Hepatocyte (in vitro differentiated cells): ENCODE results near the gene PRKRIP1. TPM values are rescaled to one million over a fixed set of nuclear protein-coding genes. Genes with fewer than 3 reads are reported as not detected.

Experiments used
- DNase-seq: peaks from one replicate; pipeline ENCODE4 v3.0.0-alpha.2; 2016; ENCODE audit warnings: low spot score
- H2AFZ ChIP-seq: fragments of 200-600 bp; sonication (generic); 2 replicates; pipeline ENCODE4 v1.6.0; 2016; ENCODE audit warnings: antibody characterized with exemption, mild to moderate bottlenecking
- H3K27ac ChIP-seq: fragments of 200-600 bp; sonication (generic); 2 replicates; pipeline ENCODE4 v1.5.1; 2016; ENCODE audit warnings: mild to moderate bottlenecking
- H3K27me3 ChIP-seq: fragments of 200-600 bp; sonication (generic); 2 replicates; pipeline ENCODE4 v1.6.1; 2016
- H3K36me3 ChIP-seq: fragments of 200-600 bp; sonication (generic); replicated peaks from 2 replicates; pipeline ENCODE4 v1.5.1; 2016; ENCODE audit warnings: low read depth; ENCODE audit not compliant: insufficient read depth
- H3K4me1 ChIP-seq: fragments of 200-600 bp; sonication (generic); 2 replicates; pipeline ENCODE4 v1.5.1; 2016; ENCODE audit warnings: mild to moderate bottlenecking, moderate library complexity; ENCODE audit not compliant: insufficient read depth
- H3K4me2 ChIP-seq: fragments of 200-600 bp; sonication (generic); 2 replicates; pipeline ENCODE4 v1.6.0; 2016
- H3K4me3 ChIP-seq: fragments of 200-600 bp; sonication (generic); 2 replicates; pipeline ENCODE4 v1.5.1; 2016; ENCODE audit warnings: mild to moderate bottlenecking
- H3K79me2 ChIP-seq: fragments of 200-600 bp; sonication (generic); 2 replicates; pipeline ENCODE4 v1.6.0; 2017; ENCODE audit warnings: mild to moderate bottlenecking
- H3K9me2 ChIP-seq: fragments of 200-600 bp; sonication (generic); replicated peaks from 2 replicates; pipeline ENCODE4 v1.6.0; 2017; ENCODE audit warnings: mild to moderate bottlenecking; ENCODE audit not compliant: insufficient read depth
- H3K9me3 ChIP-seq: fragments of 200-600 bp; sonication (generic); 2 replicates; pipeline ENCODE4 v1.5.1; 2016; ENCODE audit warnings: low read depth, mild to moderate bottlenecking
- H4K20me1 ChIP-seq: fragments of 200-600 bp; sonication (generic); 2 replicates; pipeline ENCODE4 v1.6.0; 2016; ENCODE audit warnings: mild to moderate bottlenecking; ENCODE audit not compliant: insufficient read depth, poor library complexity, severe bottlenecking
- CTCF ChIP-seq: fragments of 200-600 bp; sonication (generic); IDR thresholded peaks from 2 replicates; pipeline ENCODE4 v1.5.1; 2016; ENCODE audit warnings: antibody characterized with exemption, mild to moderate bottlenecking; ENCODE audit not compliant: poor library complexity
- EZH2 ChIP-seq: fragments of 200-600 bp; sonication (generic); IDR thresholded peaks from 2 replicates; pipeline ENCODE4 v1.6.1; 2016; ENCODE audit warnings: antibody characterized with exemption, mild to moderate bottlenecking, borderline replicate concordance
- EZH2phosphoT487 ChIP-seq: fragments of 200-600 bp; sonication (generic); IDR thresholded peaks from one replicate; pipeline ENCODE4 v1.6.1; 2018; ENCODE audit warnings: antibody characterized with exemption, mild to moderate bottlenecking, low read depth, moderate library complexity; ENCODE audit not compliant: unreplicated experiment, severe bottlenecking
- WGBS: methylation state at CpG from one replicate; pipeline ENCODE4 v1.1.6; 2016; ENCODE audit warnings: low lambda C conversion rate; ENCODE audit errors: missing lambda C conversion rate; 5-methylcytosine and 5-hydroxymethylcytosine counted together
- polyA plus RNA-seq: library from polyadenylated mRNA; unstranded; fragments of >200 nt; fragmentation: Nextera tagmentation; extraction: Ambion mirVana; gene quantifications from 2 replicates; pipeline ENCODE4 v1.2.1, GENCODE V29; 2016
- total RNA-seq: library from RNA; depleted of rRNA; stranded (reverse); fragments of >200 nt; gene quantifications from 2 replicates; pipeline ENCODE4 v1.2.3, GENCODE V29; 2014

Gene PRKRIP1
- total and polyA plus RNA-seq, 2 experiments from 2014 or later: 33.8 to 44.6 TPM

GRCh38 chr7:102413091-102413490, 16.9 kb downstream of the PRKRIP1 start:
- no peak for DNase-seq
- H3K9me2 ChIP-seq: no peaks in the 10 kb centered on the region
- no peak overlapping the region for H2AFZ ChIP-seq
- no peaks in the 10 kb centered on the region for H3K36me3 ChIP-seq
- WGBS: 97% methylated on average over 5 of the region's 5 CpGs
- H3K27ac ChIP-seq: no peak overlapping the region
- H3K27me3 ChIP-seq: no peaks in the 10 kb centered on the region
- peaks cover 7% of the 10 kb centered on the region for H3K79me2 ChIP-seq
- H3K9me3 ChIP-seq: no peaks in the 10 kb centered on the region
- H3K4me3 ChIP-seq: no peak overlapping the region
- H3K4me2 ChIP-seq: no peak overlapping the region
- H4K20me1 ChIP-seq: no peaks in the 10 kb centered on the region
- no peaks in the 10 kb centered on the region for H3K4me1 ChIP-seq
- TF ChIP-seq EZH2phosphoT487 (no peak), EZH2 (no peak), CTCF (no peak)

GRCh38 chr7:102413611-102414010, 17.4 kb downstream of the PRKRIP1 start:
- Histone ChIP-seq H3K27me3 (no peaks in the 10 kb centered on the region), H3K4me2 (no peak overlapping the region), H3K79me2 (peaks cover 7% of the 10 kb centered on the region), H3K9me2 (no peaks in the 10 kb centered on the region), H3K4me1 (no peaks in the 10 kb centered on the region), H2AFZ (no peak overlapping the region), H3K9me3 (no peaks in the 10 kb centered on the region), H3K4me3 (no peak overlapping the region), H3K36me3 (no peaks in the 10 kb centered on the region), H3K27ac (no peak overlapping the region), H4K20me1 (no peaks in the 10 kb centered on the region)
- no peak for TF ChIP-seq CTCF
- TF ChIP-seq EZH2phosphoT487: no peak
- no peak for TF ChIP-seq EZH2
- DNase-seq: no peak
- WGBS: 95% methylated on average over 4 of the region's 4 CpGs

- no peaks in the 10 kb centered on the region for H3K9me2 ChIP-seq
- DNase-seq: no peak
- H3K36me3 ChIP-seq: no peaks in the 10 kb centered on the region
These were observed 19.6 kb downstream of the PRKRIP1 start for GRCh38 chr7:102415685-102416225.

DNA sequence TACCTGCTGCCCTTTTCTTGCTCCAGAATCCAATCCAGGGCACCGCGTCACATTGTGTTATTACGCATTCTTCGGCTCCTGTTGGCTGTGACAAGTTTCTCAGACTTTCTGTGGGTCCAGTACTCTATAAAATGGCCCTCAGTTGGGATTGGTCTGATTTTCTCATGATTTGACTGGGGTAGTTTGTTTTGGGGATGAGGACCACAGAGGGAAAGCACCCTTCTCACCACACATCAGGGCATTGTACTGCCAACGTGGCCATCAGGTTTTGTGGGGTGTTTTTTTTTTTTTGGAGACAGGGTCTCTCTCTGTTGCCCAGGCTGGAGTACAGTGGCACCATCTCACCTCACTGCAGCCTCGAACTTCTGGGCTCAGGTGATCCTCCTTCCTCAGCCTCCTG, 20.2 kb downstream of the PRKRIP1 start:
- TF ChIP-seq EZH2 (no peak), EZH2phosphoT487 (no peak), CTCF (no peak)
- no peaks in the 10 kb centered on the region for H3K4me1 ChIP-seq
- no peak for DNase-seq
- H3K4me2 ChIP-seq: no peak overlapping the region
- H3K27ac ChIP-seq: no peak overlapping the region
- no peaks in the 10 kb centered on the region for H3K9me2 ChIP-seq
- no peak overlapping the region for H2AFZ ChIP-seq
- no peaks in the 10 kb centered on the region for H3K9me3 ChIP-seq
- H3K4me3 ChIP-seq: no peak overlapping the region
- no peaks in the 10 kb centered on the region for H3K36me3 ChIP-seq
- 99% methylated on average over 6 of the region's 6 CpGs for WGBS
- no peaks in the 10 kb centered on the region for H4K20me1 ChIP-seq
- H3K79me2 ChIP-seq: peaks cover 2% of the 10 kb centered on the region
- H3K27me3 ChIP-seq: no peaks in the 10 kb centered on the region

More at GRCh38 chr7:102415685-102416225, 19.6 kb downstream of the PRKRIP1 start:
- peaks cover 2% of the 10 kb centered on the region for H3K79me2 ChIP-seq
- no peak for TF ChIP-seq EZH2
- no peaks in the 10 kb centered on the region for H3K4me1 ChIP-seq
- H3K27me3 ChIP-seq: no peaks in the 10 kb centered on the region
- H3K4me2 ChIP-seq: no peak overlapping the region
- no peak overlapping the region for H2AFZ ChIP-seq
- WGBS: 96% methylated on average over 12 of the region's 12 CpGs
- no peak overlapping the region for H3K27ac ChIP-seq
- H4K20me1 ChIP-seq: no peaks in the 10 kb centered on the region
- no peaks in the 10 kb centered on the region for H3K9me3 ChIP-seq
- no peak overlapping the region for H3K4me3 ChIP-seq
